Measurements from ENCODE around the gene FBXL7. TPM values are rescaled to one million over a fixed set of nuclear protein-coding genes. Genes with fewer than 3 reads are reported as not detected.

FBXL7 gene
- total and polyA plus RNA-seq, 9 of the 15 experiments (the other 6 are each of a cell fraction or from before 2014, with no cell fraction given) = 0.04 to 0.08 TPM; not detected in 7

DNA sequence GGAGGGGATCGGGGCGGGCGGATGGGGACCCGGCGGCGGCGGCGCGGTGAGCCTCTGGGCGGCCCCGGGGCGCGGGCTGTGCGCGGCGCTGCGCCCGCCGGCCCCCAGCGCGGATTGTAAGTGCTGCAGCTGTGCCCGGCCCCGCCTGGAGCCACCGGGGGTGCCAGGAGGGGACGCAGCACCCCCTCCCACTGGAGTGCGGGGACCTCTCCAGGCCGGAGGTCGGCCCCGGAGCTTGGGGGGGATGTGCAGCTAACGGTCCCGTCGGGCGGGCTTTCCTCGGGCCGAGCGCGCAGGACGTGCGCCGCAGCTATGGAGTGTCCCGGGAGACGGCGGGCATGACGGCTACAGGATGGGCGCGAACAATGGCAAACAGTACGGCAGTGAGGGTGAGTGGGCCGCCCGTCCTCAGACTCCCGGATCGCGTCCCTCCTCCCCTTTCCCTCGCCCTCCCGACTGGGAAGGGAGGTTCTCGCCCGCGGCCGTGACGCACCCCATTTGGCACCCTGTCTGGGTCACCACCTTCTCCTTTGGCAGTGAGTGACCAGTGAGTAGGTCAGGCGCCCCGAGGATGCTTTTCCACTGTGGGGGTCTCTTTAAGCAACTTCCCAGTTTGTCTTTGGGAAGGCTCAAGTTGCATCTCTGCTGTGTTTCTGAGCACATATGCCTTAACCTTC, 483 bp downstream of the FBXL7 start:
- BruUV-seq (replicated peaks) = no TSS peak
- Histone ChIP-seq H3K9me3 (replicated peaks; ENCODE audit: control insufficient read depth, insufficient read depth, low read depth, low read length) (no peaks in the 10 kb centered on the region; the same call in 1 of the 2 replicates), H3K9me1 (ENCODE audit: control insufficient read depth, insufficient read depth, low read length) (no peaks in the 10 kb centered on the region), H3K79me2 (ENCODE audit: control insufficient read depth, insufficient read depth, low read length) (no peaks in the 10 kb centered on the region), H3K4me2 (ENCODE audit: insufficient read depth, low read length) (no peak overlapping the region), H4K20me1 (replicated peaks; ENCODE audit: control insufficient read depth, insufficient read depth, low read length) (no peaks in the 10 kb centered on the region), H3K4me3 (no peak overlapping the region), H3K27me3 (ENCODE audit: control insufficient read depth in 2 of 2, insufficient read depth in 2 of 2, low read length in 2 of 2) (no peaks in the 10 kb centered on the region), H2AFZ (ENCODE audit: low read depth, low read length) (no peak overlapping the region), H3K27ac (ENCODE audit: extremely low read depth, low read depth, low read length) (no peak overlapping the region), H3K9ac (ENCODE audit: insufficient read depth in 1 of 2, low read depth in 2 of 2, low read length in 2 of 2) (no peak overlapping the region), H3K36me3 (ENCODE audit: control insufficient read depth, insufficient read depth, low read length) (no peaks in the 10 kb centered on the region), H3K4me1 (replicated peaks in 1 of 2; ENCODE audit: control insufficient read depth in 2 of 2, insufficient read depth in 2 of 2, low read length in 2 of 2) (no peaks in the 10 kb centered on the region)
- in situ Hi-C loops (cut with MboI) (no loop called here), intact Hi-C loops (cut with micrococcal nuclease) (no loop called here)
- ATAC-seq (no peak), FAIRE-seq (no peak), DNase-seq (ENCODE audit: extremely low read depth in 1 of 4, low spot score in 3 of 4) (no peak)
- WGBS (ENCODE audit: insufficient coverage, low coverage, missing lambda C conversion rate) = under 1% methylated on average over 16 of the region's 61 CpGs
- ChIA-PET CTCF (ENCODE audit: low intra/inter-chr PET ratio) (no interaction called here), POLR2A (interaction anchor here (0.6 to 0.7 kb wide), 2 partner anchors 50 to 419 kb away, joined by 3 to 4 read pairs; no protein-coding TSS in a partner anchor)
- TF ChIP-seq, protein P1, sequence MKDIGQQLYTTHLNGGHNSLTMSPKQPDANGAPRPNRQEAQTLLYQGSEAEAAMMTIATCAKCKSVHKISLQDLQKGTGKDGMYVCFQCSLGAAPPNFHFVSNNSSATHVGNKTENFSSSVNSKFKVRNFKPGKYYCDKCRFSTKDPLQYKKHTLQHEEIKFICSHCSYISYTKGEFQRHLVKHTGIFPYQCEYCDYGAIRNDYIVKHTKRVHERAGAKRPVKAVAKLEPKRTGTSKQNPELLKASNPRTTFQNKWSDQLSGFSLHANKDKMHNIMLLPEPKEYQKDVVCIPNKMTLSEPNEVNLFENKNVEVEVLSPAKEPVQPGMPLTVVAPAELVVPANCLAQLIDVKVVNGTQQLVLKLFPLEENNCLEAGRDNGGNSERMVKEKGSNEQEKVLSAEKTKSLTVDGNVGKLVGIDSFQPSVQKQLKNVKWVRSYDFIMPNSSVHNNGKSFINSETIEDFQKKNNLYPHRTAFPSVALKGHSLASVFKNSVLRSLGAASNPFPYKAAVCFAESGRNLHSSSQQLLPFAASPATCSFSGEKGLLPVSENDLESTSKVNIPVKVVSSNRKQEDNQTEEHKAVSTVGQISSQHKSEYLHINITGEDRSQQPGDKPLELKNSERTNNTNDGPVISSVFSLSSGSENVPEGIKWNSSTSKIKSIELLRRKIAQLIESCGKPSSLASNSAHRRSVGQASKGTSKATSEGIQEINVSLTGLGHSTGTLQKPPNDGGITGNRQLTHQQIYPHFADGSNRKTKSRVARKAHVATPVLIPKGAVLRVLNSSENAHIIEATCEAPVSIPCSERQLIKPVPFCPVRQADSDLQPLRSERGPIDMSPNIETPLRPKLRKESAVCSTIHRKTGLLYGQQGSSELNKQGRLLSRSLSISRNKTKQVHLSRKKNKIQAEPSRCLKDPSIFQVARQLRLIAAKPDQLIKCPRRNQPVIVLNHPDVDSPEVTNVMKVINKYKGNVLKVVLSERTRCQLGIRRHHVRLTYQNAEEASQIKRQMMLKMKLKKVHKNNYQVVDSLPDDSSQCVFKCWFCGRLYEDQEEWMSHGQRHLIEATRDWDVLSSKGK (CRISPR knock-in tag; IDR thresholded peaks at IDR 0.05) = no peak
- TF ChIP-seq ZNF311 (CRISPR knock-in tag; IDR thresholded peaks at IDR 0.05) = no peak
- TF ChIP-seq, protein P2, sequence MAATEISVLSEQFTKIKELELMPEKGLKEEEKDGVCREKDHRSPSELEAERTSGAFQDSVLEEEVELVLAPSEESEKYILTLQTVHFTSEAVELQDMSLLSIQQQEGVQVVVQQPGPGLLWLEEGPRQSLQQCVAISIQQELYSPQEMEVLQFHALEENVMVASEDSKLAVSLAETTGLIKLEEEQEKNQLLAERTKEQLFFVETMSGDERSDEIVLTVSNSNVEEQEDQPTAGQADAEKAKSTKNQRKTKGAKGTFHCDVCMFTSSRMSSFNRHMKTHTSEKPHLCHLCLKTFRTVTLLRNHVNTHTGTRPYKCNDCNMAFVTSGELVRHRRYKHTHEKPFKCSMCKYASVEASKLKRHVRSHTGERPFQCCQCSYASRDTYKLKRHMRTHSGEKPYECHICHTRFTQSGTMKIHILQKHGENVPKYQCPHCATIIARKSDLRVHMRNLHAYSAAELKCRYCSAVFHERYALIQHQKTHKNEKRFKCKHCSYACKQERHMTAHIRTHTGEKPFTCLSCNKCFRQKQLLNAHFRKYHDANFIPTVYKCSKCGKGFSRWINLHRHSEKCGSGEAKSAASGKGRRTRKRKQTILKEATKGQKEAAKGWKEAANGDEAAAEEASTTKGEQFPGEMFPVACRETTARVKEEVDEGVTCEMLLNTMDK (IDR thresholded peaks at IDR 0.05; ENCODE audit: borderline replicate concordance, insufficient read depth, low read depth, low read length, poor library complexity, severe bottlenecking) = no peak
- no peak for TF ChIP-seq NR2F6 (CRISPR knock-in tag; IDR thresholded peaks at IDR 0.05)
- no peak for TF ChIP-seq FOXA1 (IDR thresholded peaks at IDR 0.05; ENCODE audit: borderline replicate concordance)
- TF ChIP-seq HDAC6 (IDR thresholded peaks at IDR 0.05; ENCODE audit: low read depth, low read length) = no peak
- no peak for TF ChIP-seq HDAC1 (IDR thresholded peaks at IDR 0.05)
- TF ChIP-seq LCOR (CRISPR knock-in tag; IDR thresholded peaks at IDR 0.05) = no peak
- no peak for TF ChIP-seq NRF1 (conservative IDR thresholded peaks at IDR 0.05 in 1 of 2, IDR thresholded peaks at IDR 0.05 in 1 of 2)
- TF ChIP-seq POU5F1 (IDR thresholded peaks at IDR 0.05; ENCODE audit: borderline replicate concordance, low read depth, low read length, partially characterized antibody) = no peak
- TF ChIP-seq, protein P3, sequence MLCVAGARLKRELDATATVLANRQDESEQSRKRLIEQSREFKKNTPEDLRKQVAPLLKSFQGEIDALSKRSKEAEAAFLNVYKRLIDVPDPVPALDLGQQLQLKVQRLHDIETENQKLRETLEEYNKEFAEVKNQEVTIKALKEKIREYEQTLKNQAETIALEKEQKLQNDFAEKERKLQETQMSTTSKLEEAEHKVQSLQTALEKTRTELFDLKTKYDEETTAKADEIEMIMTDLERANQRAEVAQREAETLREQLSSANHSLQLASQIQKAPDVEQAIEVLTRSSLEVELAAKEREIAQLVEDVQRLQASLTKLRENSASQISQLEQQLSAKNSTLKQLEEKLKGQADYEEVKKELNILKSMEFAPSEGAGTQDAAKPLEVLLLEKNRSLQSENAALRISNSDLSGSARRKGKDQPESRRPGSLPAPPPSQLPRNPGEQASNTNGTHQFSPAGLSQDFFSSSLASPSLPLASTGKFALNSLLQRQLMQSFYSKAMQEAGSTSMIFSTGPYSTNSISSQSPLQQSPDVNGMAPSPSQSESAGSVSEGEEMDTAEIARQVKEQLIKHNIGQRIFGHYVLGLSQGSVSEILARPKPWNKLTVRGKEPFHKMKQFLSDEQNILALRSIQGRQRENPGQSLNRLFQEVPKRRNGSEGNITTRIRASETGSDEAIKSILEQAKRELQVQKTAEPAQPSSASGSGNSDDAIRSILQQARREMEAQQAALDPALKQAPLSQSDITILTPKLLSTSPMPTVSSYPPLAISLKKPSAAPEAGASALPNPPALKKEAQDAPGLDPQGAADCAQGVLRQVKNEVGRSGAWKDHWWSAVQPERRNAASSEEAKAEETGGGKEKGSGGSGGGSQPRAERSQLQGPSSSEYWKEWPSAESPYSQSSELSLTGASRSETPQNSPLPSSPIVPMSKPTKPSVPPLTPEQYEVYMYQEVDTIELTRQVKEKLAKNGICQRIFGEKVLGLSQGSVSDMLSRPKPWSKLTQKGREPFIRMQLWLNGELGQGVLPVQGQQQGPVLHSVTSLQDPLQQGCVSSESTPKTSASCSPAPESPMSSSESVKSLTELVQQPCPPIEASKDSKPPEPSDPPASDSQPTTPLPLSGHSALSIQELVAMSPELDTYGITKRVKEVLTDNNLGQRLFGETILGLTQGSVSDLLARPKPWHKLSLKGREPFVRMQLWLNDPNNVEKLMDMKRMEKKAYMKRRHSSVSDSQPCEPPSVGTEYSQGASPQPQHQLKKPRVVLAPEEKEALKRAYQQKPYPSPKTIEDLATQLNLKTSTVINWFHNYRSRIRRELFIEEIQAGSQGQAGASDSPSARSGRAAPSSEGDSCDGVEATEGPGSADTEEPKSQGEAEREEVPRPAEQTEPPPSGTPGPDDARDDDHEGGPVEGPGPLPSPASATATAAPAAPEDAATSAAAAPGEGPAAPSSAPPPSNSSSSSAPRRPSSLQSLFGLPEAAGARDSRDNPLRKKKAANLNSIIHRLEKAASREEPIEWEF (CRISPR knock-in tag; IDR thresholded peaks at IDR 0.05) = no peak

All from K562 (cell line).